NCI-H2227 treated with DMSO at 0.1 percent for 48 hours (cell line): ENCODE measurements around the gene TSEN2.
"Not testable (repeated sequence)": the region's sequence is repeated elsewhere in the genome, so short reads cannot be mapped to it uniquely, and the experiment has no call there.

Source experiments
- DNase-seq: peaks from one replicate; lab custom pipeline; 2025; lab: John Stamatoyannopoulos, UW

Gene TSEN2

GRCh38 chr3:12452361-12453330 lies 31.6 kb upstream of the TSEN2 start:
- no peak for DNase-seq

GRCh38 chr3:12454076-12454815 lies 30.0 kb upstream of the TSEN2 start:
- no peak for DNase-seq

DNA sequence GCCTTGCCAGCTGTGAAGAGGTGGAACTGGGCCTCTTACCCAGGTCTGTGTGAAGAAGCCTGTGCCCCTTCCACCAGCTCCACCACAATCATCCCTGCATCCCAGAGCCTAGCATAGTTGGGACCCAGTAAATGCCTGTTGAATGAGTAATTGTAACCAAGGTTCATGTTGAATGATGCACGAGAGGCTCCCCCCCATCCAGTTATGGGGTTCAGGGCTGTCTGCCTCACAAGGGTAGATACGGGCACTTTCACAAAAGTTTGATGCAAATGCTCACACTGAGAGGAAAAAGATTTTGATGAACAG lies 29.5 kb upstream of the TSEN2 start:
- DNase-seq, result no peak

DNA sequence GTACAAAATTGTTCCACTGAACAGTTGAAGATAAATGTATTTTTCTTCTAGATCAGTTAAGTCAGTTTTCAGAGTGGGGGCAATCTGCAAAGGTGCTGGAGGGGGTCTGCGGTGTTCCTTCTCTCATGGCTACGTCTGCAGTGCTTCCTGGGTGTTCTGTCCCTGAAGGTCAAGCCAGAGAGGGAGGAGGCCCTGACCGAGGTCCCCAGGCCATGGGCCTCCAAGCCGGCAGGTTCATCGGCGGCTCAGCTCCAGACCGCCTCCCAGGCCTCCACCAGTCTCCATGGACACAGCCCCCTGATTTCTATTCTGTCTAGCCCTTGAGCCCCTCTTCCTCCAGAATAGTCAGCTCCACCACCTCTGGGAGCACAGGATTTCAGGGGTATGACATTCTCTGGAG lies 28.5 kb upstream of the TSEN2 start:
- no peak for DNase-seq

- DNase-seq, result no peak
These were observed 27.8 kb upstream of the TSEN2 start for GRCh38 chr3:12456441-12456840.

- not testable (repeated sequence) for DNase-seq
These were observed 26.9 kb upstream of the TSEN2 start for GRCh38 chr3:12457380-12457779.

- DNase-seq, result no peak
These were observed 25.4 kb upstream of the TSEN2 start for GRCh38 chr3:12458901-12459300.

DNA sequence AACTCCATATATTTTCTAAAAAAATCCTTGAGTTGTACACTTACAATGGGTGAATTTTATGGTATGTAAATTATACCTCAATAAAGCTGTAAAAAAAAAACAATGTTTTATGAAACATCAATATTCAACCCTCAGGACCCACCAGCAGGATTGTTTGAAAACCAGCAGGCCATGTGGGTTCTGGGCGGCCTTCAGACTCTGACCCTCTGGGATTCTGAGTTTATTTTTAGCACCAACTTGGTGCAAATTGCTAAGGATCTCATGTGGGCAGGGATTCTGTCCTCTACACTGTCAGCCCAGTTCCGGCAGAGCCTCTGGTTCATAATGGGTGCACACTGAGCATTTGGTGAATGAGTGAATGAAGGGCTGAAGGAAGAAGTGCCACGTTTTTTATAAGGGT lies 24.2 kb upstream of the TSEN2 start:
- DNase-seq, result no peak

- DNase-seq, result no peak
These were observed 23.1 kb upstream of the TSEN2 start for GRCh38 chr3:12461097-12461649.

GRCh38 chr3:12462159-12462947 lies 21.9 kb upstream of the TSEN2 start:
- DNase-seq, result no peak

DNA sequence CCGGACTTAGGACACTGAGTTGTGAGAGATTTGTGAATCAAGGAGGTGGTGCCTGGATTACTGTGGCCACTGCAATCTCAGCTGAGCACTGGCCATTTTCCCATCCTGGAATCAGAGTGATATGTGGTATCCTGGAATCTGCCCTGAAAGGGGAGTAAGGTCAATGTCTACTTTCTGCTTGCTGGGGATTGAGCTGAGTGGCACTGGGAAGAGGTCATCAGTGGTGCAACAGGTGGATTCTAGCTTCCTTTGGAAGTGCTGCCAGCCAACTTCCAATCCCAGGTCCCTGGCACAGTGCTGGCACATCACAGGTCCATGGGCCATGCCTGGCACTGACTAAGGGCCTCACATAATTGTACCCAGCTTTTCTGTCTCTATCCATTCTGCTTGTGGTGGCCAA lies 20.6 kb upstream of the TSEN2 start:
- no peak for DNase-seq

DNA sequence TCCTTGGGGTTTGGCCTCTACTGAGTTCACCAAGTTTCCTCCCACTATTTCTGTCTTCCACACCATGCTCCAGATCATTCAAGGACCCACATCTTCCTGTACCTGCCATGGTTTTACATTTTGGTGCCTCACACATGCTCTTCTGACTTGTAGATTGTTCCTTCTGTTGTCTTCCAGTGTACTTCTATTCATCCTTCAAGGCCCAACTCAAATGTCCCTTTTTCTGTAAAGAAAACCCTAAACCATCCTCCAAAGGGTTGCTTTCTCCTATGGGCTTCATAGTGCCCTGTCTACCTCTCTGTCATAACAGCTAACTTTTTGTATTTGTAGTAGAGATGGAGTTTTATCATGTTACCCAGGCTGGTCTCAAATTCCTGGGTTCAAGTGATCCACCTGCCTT lies 20.1 kb upstream of the TSEN2 start:
- no peak for DNase-seq

DNA sequence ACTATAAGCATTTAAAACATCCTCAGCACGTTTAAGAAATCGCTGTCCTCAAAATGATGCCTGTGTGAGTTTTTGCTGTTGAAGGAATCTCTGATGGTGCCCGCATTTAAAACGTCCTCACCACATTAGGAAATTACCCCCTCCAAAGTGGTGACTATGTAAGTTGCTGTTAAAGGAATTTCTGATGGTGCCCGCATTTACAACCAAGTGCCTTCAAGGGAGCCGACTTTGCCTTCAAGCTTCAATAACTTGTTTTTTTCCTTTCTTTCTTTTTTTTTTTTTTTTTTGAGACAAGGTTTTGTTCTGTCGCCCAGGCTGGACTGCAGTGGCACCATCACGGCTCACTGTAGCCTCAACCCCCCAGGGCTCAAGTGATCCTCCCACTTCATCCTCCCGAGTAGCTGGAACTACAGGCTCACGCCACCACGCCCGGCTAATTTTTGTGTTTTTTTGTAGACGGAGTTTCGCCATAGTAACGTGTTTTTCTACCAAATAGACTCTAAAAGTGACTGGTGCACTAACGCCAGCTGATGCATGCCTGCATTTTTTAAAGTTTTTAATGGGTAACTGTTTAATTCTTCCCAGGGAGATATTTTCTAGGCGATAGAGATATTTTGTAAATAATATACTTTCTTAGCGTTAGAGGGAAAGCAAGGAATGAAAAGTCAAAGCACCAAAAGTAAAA lies 19.0 kb upstream of the TSEN2 start:
- no peak for DNase-seq

- no peak for DNase-seq
These were observed 18.4 kb upstream of the TSEN2 start for GRCh38 chr3:12465836-12466225.

DNA sequence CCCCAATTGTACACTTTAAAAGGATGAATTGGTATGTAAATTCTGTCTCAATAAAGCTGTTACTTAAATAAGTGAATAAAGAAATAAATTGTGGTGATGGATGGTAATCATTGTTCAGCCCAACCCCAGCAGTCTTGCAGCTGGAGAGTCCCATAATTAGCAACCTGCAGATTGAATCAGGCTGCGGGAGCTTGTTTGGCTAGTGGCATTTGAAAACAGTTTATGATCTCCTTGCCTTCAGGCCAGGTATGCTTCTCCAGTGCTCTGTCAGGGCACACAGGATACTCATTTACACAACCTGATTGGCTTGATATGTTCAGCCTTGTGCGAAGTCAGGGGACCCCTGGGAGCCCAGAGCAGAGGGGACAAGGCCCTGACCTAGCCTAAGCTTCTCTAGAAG lies 16.5 kb upstream of the TSEN2 start:
- DNase-seq, result no peak

DNA sequence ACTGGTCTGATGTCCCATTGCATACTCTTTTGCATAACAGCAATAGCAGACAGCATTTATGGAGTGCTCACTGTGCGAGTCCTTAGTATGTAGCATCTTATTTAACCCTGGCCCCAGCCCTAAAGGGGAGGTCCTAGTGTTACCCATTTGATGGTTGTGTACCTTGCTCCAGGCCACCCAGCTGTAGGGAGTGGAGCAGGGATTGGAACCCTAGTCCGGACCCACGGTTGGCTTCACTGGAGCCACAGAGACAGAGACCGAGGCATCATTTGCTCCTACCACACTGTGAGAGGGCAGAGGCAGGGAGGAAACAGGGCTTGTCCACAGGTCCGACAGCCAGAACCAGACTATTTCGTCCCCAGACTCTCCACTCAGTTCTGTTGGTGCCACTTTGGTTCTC lies 16.0 kb upstream of the TSEN2 start:
- no peak for DNase-seq

DNA sequence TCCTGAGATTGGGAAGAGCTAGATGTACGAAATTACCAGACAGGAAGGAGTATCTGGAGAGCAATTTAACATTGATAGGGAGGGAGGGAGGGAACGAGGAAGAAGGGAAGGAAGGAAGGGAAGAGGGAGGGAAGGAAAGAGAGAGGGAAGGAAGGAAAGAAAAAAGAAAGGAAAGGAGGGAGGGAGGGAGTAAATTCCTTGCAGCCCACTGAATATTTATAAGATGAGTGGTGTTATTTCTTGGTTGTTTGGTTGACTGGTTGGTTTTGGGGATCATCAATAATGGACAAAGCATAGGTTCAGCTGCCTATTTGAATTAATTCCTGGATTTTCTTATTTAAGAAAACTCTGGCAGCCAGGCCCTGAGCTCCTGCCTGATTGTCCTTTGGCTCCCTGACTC lies 15.5 kb upstream of the TSEN2 start:
- no peak for DNase-seq

GRCh38 chr3:12469222-12469621 lies 15.1 kb upstream of the TSEN2 start:
- DNase-seq, result not testable (repeated sequence)

DNA sequence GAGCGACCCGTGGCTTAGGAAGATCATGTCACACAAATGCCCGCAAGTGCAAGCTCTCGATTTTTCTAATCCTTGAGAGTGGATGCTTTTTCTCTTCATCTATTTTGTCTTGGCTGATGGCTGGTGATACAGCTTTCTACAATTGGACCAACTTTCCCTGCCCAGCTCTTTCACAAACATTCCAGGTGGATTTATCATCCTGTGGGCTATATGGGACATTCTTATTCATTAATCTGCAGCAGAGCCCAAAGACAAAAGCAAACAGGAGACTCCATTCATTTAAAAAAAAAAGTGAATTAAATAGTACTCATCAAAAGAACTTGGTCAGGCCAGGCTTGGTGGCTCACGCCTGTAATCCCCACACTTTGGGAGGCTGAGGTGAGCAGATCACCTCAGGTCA lies 14.2 kb upstream of the TSEN2 start:
- DNase-seq, result no peak

GRCh38 chr3:12470680-12471079 lies 13.6 kb upstream of the TSEN2 start:
- no peak for DNase-seq

GRCh38 chr3:12471241-12471640 lies 13.0 kb upstream of the TSEN2 start:
- no peak for DNase-seq
